Measurements from ENCODE around the gene PIGP. TPM values are rescaled to one million over a fixed set of nuclear protein-coding genes. Genes with fewer than 3 reads are reported as not detected.

The PIGP gene
- 3.7 and 4.9 TPM in 2 replicates for total RNA-seq

GRCh38 chr21:37072988-37073416 lies at the start of gene PIGP, which contains the start of gene TTC3:
Gene PIGP, minus strand, starts transcription at chr21:37073071. Its CDS starts 556 bp downstream, at chr21:37072515.
Gene TTC3, plus strand, starts transcription at chr21:37073254. Its CDS starts 14,004 bp downstream, at chr21:37087258.

Other genes starting within 250 kb of the PIGP start
- gene HLCS, start 106.4 kb downstream of the PIGP start, total RNA-seq = 20.3 and 27.1 TPM in 2 replicates
- gene RIPPLY3, start 66.4 kb downstream of the PIGP start, total RNA-seq = under 0.01 TPM in 1 of 2 replicates, not detected in the other
- 139 and 166 TPM in 2 replicates for gene TTC3, start 183 bp upstream of the PIGP start, total RNA-seq
- gene VPS26C, start 194.3 kb upstream of the PIGP start, total RNA-seq = 77.6 and 101 TPM in 2 replicates